Activated T-cell treated with anti-CD3 and anti-CD28 coated beads, Interleukin-2, amount 50 U/mL, for 24 hours (primary cell): ENCODE measurements around the gene TPK1.

ENCODE experiments used
- DNase-seq: peaks from one replicate; pipeline ENCODE4 v3.0.0-alpha.2; 2020
- H3K27ac Mint-ChIP-seq: 2 replicates; pipeline ENCODE4 v1.8.0; 2020; ENCODE audit warnings: mild to moderate bottlenecking, mixed read lengths
- H3K27me3 Mint-ChIP-seq: 2 replicates; pipeline ENCODE4 v1.8.0; 2020; ENCODE audit warnings: mixed read lengths
- H3K36me3 Mint-ChIP-seq: 2 replicates; pipeline ENCODE4 v1.8.0; 2020; ENCODE audit warnings: low read depth, mixed read lengths
- H3K4me1 Mint-ChIP-seq: 2 replicates; pipeline ENCODE4 v1.8.0; 2020; ENCODE audit warnings: low read depth, mixed read lengths
- H3K4me3 Mint-ChIP-seq: 2 replicates; pipeline ENCODE4 v1.8.0; 2020; ENCODE audit warnings: mild to moderate bottlenecking, moderate library complexity, mixed read lengths
- H3K9me3 Mint-ChIP-seq: 2 replicates; pipeline ENCODE4 v1.8.0; 2020; ENCODE audit warnings: mixed read lengths

Gene TPK1

DNA sequence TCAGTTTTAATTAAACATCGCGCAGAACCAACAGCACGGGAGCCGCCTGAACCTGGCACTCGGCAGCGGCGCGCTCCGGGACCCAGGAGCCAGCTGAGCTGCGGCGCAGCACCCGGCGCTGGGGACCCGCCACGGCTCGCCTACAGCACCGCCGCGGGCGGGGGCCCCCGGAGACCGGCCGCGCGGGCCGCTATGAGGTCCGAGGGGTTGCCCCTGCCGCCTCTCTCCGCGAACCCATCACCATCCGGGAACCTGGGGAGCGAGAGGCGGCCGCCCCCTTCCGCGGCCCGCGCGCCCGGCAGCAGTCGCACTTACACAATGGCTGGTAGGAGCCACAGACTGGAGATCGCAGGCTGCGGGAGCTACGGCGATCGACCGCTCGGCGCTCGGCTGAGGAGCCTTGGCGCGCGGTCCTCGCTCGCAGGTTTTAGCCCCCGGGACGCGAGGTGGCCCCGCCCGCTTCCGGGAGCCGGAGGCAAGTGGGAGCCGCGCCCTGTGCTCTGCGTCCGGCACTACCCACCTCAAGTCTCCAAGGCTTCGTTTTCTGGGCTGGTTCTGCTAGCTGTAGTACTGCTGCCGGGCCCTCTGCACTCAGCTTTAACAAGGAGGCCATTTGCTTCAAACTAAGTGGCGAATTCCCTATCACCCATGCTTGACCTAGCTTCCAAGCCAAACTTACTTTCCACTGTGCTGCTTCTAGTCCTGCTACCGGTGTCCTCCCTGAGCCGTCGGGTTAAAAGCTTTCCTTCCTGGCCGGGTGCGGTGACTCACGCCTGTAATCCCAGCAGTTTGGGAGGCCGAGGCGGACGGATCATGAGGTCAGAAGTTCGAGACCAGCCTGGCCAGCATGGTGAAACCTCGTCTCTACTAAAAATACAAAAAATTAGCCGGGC is at the start of gene TPK1:
Gene TPK1 (minus strand): TSS at position 402 of the 893 bp plus-strand sequence. CDS start 451 bp downstream, outside the sequence.
- DNase-seq, result peak; percentile 93
- peak within 1 kb of the TSS; percentile 96 for H3K27ac Mint-ChIP-seq
- H3K4me1 Mint-ChIP-seq, result peaks cover 43% of the 10 kb centered on the region
- peak within 1 kb of the TSS; percentile 88 for H3K4me3 Mint-ChIP-seq
- H3K9me3 Mint-ChIP-seq, result peaks cover 15% of the 10 kb centered on the region
- no peaks in the 10 kb centered on the region for H3K27me3 Mint-ChIP-seq
- peaks cover 14% of the 10 kb centered on the region for H3K36me3 Mint-ChIP-seq

- Mint-ChIP-seq H3K4me3 (no peak overlapping the region), H3K27me3 (no peaks in the 10 kb centered on the region), H3K9me3 (no peaks in the 10 kb centered on the region), H3K36me3 (no peaks in the 10 kb centered on the region), H3K27ac (no peak overlapping the region), H3K4me1 (no peaks in the 10 kb centered on the region)
- DNase-seq, result no peak
Observed at GRCh38 chr7:144885478-144885877, 49.6 kb upstream of the TPK1 start.

GRCh38 chr7:144884896-144885295 is 49.0 kb upstream of the TPK1 start:
- DNase-seq, result no peak
- no peaks in the 10 kb centered on the region for H3K9me3 Mint-ChIP-seq
- no peaks in the 10 kb centered on the region for H3K27me3 Mint-ChIP-seq
- H3K27ac Mint-ChIP-seq, result no peak overlapping the region
- H3K36me3 Mint-ChIP-seq, result no peaks in the 10 kb centered on the region
- H3K4me3 Mint-ChIP-seq, result no peak overlapping the region
- H3K4me1 Mint-ChIP-seq, result no peaks in the 10 kb centered on the region

DNA sequence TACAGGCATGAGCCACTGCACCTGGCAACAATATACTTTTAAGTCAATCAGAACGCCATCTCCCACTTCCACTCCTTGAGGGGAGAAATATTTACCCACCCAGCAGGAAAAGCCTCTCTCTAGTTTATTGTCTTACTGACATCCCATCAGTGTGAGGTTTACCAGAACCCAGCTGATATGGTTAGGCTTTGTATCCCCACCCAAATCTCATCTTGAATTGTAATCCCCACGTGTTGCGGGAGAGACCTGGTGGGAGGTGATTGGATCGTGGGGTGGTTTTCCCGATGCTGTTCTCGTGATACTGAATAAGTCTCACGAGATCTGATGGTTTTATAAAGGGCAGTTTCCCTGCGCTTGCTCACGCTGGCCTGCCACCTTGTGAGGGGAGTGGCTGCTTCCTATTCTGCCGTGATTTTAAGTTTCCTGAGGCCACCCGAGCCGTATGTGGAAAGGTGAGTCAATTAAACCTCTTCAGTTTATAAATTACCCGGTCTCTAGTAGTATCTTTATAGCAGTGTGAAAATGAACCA is 37.5 kb upstream of the TPK1 start:
- DNase-seq, result no peak
- Mint-ChIP-seq H3K36me3 (no peaks in the 10 kb centered on the region), H3K4me3 (no peak overlapping the region), H3K9me3 (no peaks in the 10 kb centered on the region), H3K27ac (no peak overlapping the region), H3K27me3 (peaks cover 3% of the 10 kb centered on the region), H3K4me1 (peaks cover 2% of the 10 kb centered on the region)

DNA sequence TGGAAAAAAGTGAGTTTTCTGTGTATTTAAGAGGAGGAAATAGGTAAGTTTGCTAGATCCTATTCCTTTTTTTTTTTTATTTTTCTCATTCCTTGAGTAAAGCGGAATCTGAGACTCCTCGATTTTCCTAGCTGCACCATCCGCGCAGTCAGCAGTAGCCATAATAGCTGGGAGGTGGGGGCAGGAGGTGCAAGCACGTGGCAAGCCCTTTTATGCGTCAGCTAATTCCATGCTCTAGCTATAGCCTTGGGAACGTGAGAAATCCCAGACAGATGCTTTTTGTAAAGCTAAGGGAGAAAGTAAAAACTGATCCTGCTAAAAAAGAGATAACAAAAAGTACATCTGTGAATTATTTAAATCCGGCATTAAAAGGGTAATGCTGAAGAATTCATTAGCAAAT is 33.2 kb upstream of the TPK1 start:
- Mint-ChIP-seq H3K9me3 (no peaks in the 10 kb centered on the region), H3K27ac (no peak overlapping the region), H3K36me3 (no peaks in the 10 kb centered on the region), H3K27me3 (peaks cover 3% of the 10 kb centered on the region), H3K4me1 (no peaks in the 10 kb centered on the region), H3K4me3 (no peak overlapping the region)
- no peak for DNase-seq

- Mint-ChIP-seq H3K4me1 (no peaks in the 10 kb centered on the region), H3K27me3 (no peaks in the 10 kb centered on the region), H3K4me3 (no peak overlapping the region), H3K27ac (no peak overlapping the region), H3K36me3 (no peaks in the 10 kb centered on the region), H3K9me3 (no peaks in the 10 kb centered on the region)
- DNase-seq, result no peak
Observed at GRCh38 chr7:144866189-144866588, 30.3 kb upstream of the TPK1 start.

DNA sequence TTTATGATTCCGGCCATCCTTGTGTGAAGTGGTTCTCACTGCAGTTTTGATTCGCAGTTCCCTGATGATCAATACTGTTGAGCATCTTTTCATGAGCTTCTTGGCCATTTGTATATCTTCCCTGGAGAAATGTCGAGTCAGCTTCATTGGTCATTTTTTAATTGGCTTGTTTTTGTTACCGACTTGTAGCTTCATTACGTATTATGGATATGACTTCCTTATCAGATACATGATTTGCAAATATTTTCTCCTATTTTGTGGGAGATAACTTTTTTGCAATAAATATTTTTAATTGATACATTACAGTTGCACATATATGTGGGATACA is 27.4 kb upstream of the TPK1 start:
- Mint-ChIP-seq H3K4me1 (no peaks in the 10 kb centered on the region), H3K9me3 (no peaks in the 10 kb centered on the region), H3K27ac (no peak overlapping the region), H3K4me3 (no peak overlapping the region), H3K36me3 (no peaks in the 10 kb centered on the region), H3K27me3 (no peaks in the 10 kb centered on the region)
- DNase-seq, result no peak

DNA sequence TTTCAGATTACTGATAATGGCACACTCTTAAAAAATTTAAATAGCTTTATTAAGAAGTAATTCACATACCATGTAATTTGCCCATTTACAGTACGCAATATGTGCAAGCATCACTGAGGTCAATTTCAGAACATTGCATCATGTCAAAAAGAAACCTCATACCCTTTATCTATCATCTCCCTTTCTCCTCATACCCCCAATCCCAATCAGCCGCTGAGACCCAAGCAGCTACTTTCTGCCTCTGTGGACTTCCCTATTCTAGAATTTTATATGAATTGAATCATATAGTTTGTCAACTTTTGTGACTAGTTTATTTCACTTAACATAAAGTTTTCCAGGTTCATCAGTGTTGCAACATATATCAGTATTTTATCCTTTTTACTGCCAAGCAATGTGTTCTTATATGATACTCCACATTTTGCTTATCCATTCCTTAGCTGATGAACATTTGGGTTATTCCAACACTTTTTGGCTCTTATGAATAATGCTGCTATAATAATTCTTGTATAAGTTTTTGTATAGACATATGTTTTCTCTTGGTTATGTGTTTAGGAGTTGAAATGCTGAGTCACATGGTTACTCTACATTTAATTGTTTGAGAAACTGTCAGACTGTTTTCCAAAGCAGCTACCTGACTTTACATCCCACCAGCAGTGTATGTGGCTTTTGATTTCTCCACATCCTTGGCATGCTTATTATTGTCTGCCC is 26.9 kb upstream of the TPK1 start:
- H3K4me3 Mint-ChIP-seq, result no peak overlapping the region
- no peak for DNase-seq
- H3K4me1 Mint-ChIP-seq, result no peaks in the 10 kb centered on the region
- no peaks in the 10 kb centered on the region for H3K9me3 Mint-ChIP-seq
- no peaks in the 10 kb centered on the region for H3K36me3 Mint-ChIP-seq
- no peaks in the 10 kb centered on the region for H3K27me3 Mint-ChIP-seq
- H3K27ac Mint-ChIP-seq, result no peak overlapping the region

DNA sequence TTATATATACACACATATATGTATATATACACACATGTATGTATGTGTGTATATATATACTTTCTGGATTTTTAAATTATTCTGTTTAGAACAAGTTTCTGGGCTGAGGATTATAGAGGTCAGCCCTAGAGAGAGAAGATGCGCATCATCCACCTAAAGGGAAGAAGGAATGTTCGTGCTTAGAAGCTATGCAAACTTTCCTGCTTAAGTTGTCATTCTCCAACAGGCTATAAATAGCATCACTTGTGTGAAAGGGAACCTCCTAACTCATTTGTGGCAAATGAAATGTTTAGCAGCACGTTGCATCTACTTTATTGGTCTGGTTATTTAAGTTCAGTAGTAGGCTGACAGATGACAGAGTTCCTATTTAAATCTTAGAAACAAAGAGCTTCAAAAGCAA is 23.9 kb upstream of the TPK1 start:
- Mint-ChIP-seq H3K4me3 (no peak overlapping the region), H3K4me1 (no peaks in the 10 kb centered on the region), H3K27me3 (no peaks in the 10 kb centered on the region), H3K27ac (no peak overlapping the region), H3K9me3 (no peaks in the 10 kb centered on the region), H3K36me3 (no peaks in the 10 kb centered on the region)
- DNase-seq, result no peak

DNA sequence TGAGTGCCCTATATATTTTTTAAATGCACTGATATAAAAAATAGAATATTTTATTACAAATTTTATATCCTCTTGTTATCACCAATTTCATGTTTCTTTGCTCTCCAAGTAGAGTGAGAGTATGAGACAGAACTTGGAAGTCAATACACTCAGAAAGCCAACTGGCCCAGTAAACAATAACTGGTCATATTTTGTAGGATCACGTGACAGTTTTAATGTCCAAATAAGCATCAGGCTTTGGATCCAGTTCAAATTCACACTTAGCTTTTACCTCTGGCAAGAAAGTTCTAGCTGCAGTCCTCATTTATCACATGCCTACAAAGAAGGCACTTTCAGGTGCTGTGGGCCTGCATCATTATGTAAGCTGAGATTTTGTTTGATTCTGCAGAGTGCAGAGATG is 21.6 kb upstream of the TPK1 start:
- no peak for DNase-seq
- Mint-ChIP-seq H3K36me3 (no peaks in the 10 kb centered on the region), H3K27ac (no peak overlapping the region), H3K27me3 (no peaks in the 10 kb centered on the region), H3K4me3 (no peak overlapping the region), H3K9me3 (no peaks in the 10 kb centered on the region), H3K4me1 (no peaks in the 10 kb centered on the region)

DNA sequence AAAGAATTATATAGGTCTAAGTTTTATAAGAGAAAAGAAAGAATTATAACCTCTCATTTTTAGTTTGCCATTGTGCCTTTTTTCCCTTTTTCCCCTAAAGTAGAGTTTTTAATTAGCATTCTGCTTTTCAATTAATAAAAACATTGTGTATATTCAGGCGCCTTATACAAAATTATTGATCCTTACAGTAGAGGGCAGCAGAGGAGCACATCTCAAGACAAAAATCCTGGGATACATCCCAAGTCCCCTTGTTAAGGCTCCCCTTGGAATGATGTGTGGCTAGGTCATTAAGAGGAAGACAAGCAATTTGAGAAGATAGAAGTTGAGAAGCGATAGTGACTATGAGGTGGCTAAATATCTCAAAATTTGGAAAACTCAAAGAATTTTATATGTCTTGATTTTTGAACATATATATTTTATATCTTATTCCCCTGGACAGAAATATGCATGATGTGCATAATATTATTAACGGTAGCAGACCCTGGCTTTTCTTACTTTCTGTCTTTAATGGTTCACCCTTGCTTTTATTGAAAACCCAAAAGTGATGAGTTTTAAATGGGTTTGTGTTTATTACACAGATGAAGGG is 19.1 kb upstream of the TPK1 start:
- Mint-ChIP-seq H3K27ac (no peak overlapping the region), H3K9me3 (peaks cover 6% of the 10 kb centered on the region)
- no peak for DNase-seq

DNA sequence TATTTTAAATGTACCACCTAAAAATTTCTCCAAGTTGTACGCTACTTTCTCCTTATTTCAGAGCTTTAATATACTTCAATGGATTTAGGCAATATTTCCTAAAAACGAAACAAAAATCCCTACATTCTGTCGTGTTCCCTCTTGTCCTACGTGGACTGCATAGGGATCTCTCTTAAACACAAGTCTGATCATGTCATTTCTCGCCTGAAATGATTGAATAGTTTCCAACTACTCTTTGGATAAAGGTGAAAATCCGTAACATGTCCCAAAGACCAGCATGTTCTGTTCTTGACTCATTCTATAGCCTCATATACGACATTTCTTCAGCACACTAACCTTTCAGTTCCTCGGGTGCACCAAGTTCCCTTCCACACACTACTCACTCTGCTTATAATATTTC is 17.7 kb upstream of the TPK1 start:
- Mint-ChIP-seq H3K4me1 (no peaks in the 10 kb centered on the region), H3K27me3 (no peaks in the 10 kb centered on the region), H3K9me3 (peaks cover 9% of the 10 kb centered on the region), H3K36me3 (peaks cover 2% of the 10 kb centered on the region), H3K27ac (no peak overlapping the region), H3K4me3 (no peak overlapping the region)
- no peak for DNase-seq

More for the DNA sequence above, 19.1 kb upstream of the TPK1 start:
- no peaks in the 10 kb centered on the region for H3K4me1 Mint-ChIP-seq
- no peaks in the 10 kb centered on the region for H3K36me3 Mint-ChIP-seq
- no peak overlapping the region for H3K4me3 Mint-ChIP-seq
- no peaks in the 10 kb centered on the region for H3K27me3 Mint-ChIP-seq

- no peak overlapping the region for H3K27ac Mint-ChIP-seq
- H3K36me3 Mint-ChIP-seq, result peaks cover 2% of the 10 kb centered on the region
- DNase-seq, result no peak
- H3K27me3 Mint-ChIP-seq, result no peaks in the 10 kb centered on the region
- no peaks in the 10 kb centered on the region for H3K4me1 Mint-ChIP-seq
- H3K9me3 Mint-ChIP-seq, result peaks cover 9% of the 10 kb centered on the region
- H3K4me3 Mint-ChIP-seq, result no peak overlapping the region
Observed at GRCh38 chr7:144848078-144848477, 12.2 kb upstream of the TPK1 start.

- Mint-ChIP-seq H3K9me3 (peaks cover 10% of the 10 kb centered on the region), H3K4me1 (peaks cover 18% of the 10 kb centered on the region), H3K27me3 (no peaks in the 10 kb centered on the region), H3K36me3 (no peaks in the 10 kb centered on the region), H3K4me3 (peak overlapping the region; percentile 13), H3K27ac (peak overlapping the region; percentile 89)
- no peak for DNase-seq
Observed at GRCh38 chr7:144842377-144842851, 6.6 kb upstream of the TPK1 start.

- Mint-ChIP-seq H3K4me3 (peak overlapping the region; percentile 88), H3K4me1 (peaks cover 41% of the 10 kb centered on the region), H3K9me3 (peaks cover 15% of the 10 kb centered on the region), H3K27me3 (no peaks in the 10 kb centered on the region), H3K36me3 (peaks cover 12% of the 10 kb centered on the region), H3K27ac (peak overlapping the region; percentile 94)
- no peak for DNase-seq
Observed at GRCh38 chr7:144836545-144836842, 641 bp upstream of the TPK1 start.
